Cardiac muscle cell (in vitro differentiated cells and primary cell): Measurements from ENCODE around the gene PRPH. TPM values are rescaled to one million over a fixed set of nuclear protein-coding genes. Genes with fewer than 3 reads are reported as not detected.

Source experiments
- DNase-seq, 2 donors: peaks; one replicate each; pipeline versions ENCODE4 v3.0.0 to v3.0.0-alpha.2; 2010 to 2017; ENCODE audit warnings: low read depth in 1 of 2, low spot score in 1 of 2
- H3K27ac ChIP-seq: fragments of 200-600 bp; sonication (generic); 2 replicates; pipeline ENCODE4 v1.5.1; 2016
- H3K27me3 ChIP-seq: fragments of 200-600 bp; sonication (generic); 2 replicates; pipeline ENCODE4 v1.6.0; 2016; ENCODE audit warnings: control low read depth
- H3K36me3 ChIP-seq: fragments of 200-600 bp; sonication (generic); 2 replicates; pipeline ENCODE4 v1.5.1; 2016; ENCODE audit warnings: control low read depth
- H3K4me1 ChIP-seq: fragments of 200-600 bp; sonication (generic); 2 replicates; pipeline ENCODE4 v1.8.1; 2017; ENCODE audit warnings: low read depth, mild to moderate bottlenecking, mixed run types
- H3K4me3 ChIP-seq: fragments of 200-600 bp; sonication (generic); 2 replicates; pipeline ENCODE4 v1.5.1; 2016; ENCODE audit warnings: mild to moderate bottlenecking
- H3K9me3 ChIP-seq: fragments of 200-600 bp; sonication (generic); 2 replicates; pipeline ENCODE4 v1.5.1; 2017; ENCODE audit warnings: low read depth, mild to moderate bottlenecking, control low read depth
- CTCF ChIP-seq: IDR thresholded peaks from 2 replicates; pipeline ENCODE4 v1.5.1; 2012; ENCODE audit warnings: low read depth, mild to moderate bottlenecking, low read length
- polyA plus RNA-seq: library from polyadenylated mRNA; unstranded; fragments of >200 nt; fragmentation: Nextera tagmentation; extraction: Ambion mirVana; gene quantifications from 2 replicates; pipeline ENCODE4 v1.2.1, GENCODE V29; 2016
- total RNA-seq: library from RNA; depleted of rRNA; stranded (reverse); fragments of >200 nt; gene quantifications from 2 replicates; pipeline ENCODE4 v1.2.3, GENCODE V29; 2016

The PRPH gene
- total and polyA plus RNA-seq, 2 experiments from 2014 or later = 1.1 to 4.0 TPM

- TF ChIP-seq CTCF = no peak
- peak; percentile 99 for DNase-seq
- H3K9me3 ChIP-seq = no peaks in the 10 kb centered on the region
- H3K4me1 ChIP-seq = no peaks in the 10 kb centered on the region
- peaks cover 21% of the 10 kb centered on the region for H3K27me3 ChIP-seq
- H3K36me3 ChIP-seq = no peaks in the 10 kb centered on the region
- H3K4me3 ChIP-seq = peak within 1 kb of the TSS; percentile 53
- H3K27ac ChIP-seq = peak within 1 kb of the TSS; percentile 16
These were observed 28.0 kb downstream of the PRPH start, which contains the start of gene TROAP for GRCh38 chr12:49322708-49323523. Gene TROAP, plus strand, starts transcription at chr12:49323255. Its CDS starts 354 bp downstream, at chr12:49323609.

GRCh38 chr12:49323524-49324097 lies 28.7 kb downstream of the PRPH start:
- Histone ChIP-seq H3K4me1 (no peaks in the 10 kb centered on the region), H3K27me3 (peaks cover 20% of the 10 kb centered on the region), H3K9me3 (no peaks in the 10 kb centered on the region), H3K27ac (no peak overlapping the region), H3K36me3 (no peaks in the 10 kb centered on the region), H3K4me3 (peak overlapping the region; percentile 53)
- no peak for DNase-seq
- no peak for TF ChIP-seq CTCF

DNA sequence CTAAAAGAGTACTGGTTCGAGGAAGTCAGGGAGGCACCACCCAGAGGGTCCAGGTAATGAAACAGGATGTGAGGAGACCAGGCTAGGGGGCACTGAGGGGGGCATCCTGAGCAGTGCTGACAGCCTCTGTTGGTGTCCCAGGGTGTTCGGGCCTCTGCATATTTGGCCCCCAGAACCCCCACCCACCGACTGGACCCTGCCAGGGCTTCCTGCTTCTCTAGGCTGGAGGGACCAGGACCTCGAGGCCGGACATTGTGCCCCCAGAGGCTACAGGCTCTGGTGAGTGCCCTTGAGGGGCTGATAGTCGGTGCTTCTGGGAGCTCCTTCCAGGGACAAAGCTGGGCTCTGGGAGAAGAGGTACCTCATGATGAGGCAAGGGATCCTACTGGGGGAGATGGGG lies 30.7 kb downstream of the PRPH start:
- TF ChIP-seq CTCF = no peak
- Histone ChIP-seq H3K36me3 (no peaks in the 10 kb centered on the region), H3K27me3 (no peaks in the 10 kb centered on the region), H3K4me1 (no peaks in the 10 kb centered on the region), H3K4me3 (no peak overlapping the region), H3K9me3 (no peaks in the 10 kb centered on the region), H3K27ac (no peak overlapping the region)
- DNase-seq = no peak

DNA sequence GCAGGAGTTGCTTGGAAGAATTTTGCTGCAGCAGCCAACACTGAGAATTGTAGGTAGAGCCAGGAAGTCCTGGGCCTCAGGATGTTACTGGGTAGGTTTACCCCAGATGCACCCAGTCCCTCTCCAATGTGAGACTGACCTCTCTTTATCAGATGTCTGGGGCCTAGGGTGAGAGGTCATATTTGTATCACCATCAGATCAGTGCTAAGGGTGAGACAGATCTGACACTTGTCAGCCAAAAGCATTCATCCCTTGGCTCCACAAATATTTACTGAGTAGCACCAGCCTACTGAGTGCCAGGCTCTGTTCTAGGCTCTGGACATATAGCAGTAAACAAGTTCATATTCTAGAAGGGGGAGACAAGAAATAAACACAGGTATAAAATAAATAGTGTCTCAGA lies 32.4 kb downstream of the PRPH start:
- Histone ChIP-seq H3K4me3 (no peak overlapping the region), H3K4me1 (no peaks in the 10 kb centered on the region), H3K27ac (no peak overlapping the region), H3K9me3 (no peaks in the 10 kb centered on the region), H3K27me3 (peaks cover 12% of the 10 kb centered on the region), H3K36me3 (no peaks in the 10 kb centered on the region)
- TF ChIP-seq CTCF = no peak
- no peak for DNase-seq

GRCh38 chr12:49327887-49328286 lies 32.9 kb downstream of the PRPH start:
- Histone ChIP-seq H3K9me3 (no peaks in the 10 kb centered on the region), H3K4me1 (no peaks in the 10 kb centered on the region), H3K27me3 (peaks cover 18% of the 10 kb centered on the region), H3K4me3 (no peak overlapping the region), H3K36me3 (no peaks in the 10 kb centered on the region), H3K27ac (no peak overlapping the region)
- TF ChIP-seq CTCF = no peak
- DNase-seq = no peak
